COLO829 (cell line): ENCODE data around the gene KLRF1.
"Not testable (repeated sequence)": the region's sequence is repeated elsewhere in the genome, so short reads cannot be mapped to it uniquely, and the experiment has no call there.

Experiments used
- DNase-seq: peaks from one replicate; pipeline ENCODE4 v3.0.0; 2012; ENCODE audit warnings: low spot score

Gene KLRF1

GRCh38 chr12:9870286-9870866, 43.1 kb downstream of the KLRF1 start:
- no peak for DNase-seq

- DNase-seq, result no peak
Observed at GRCh38 chr12:9872162-9872561, 44.9 kb downstream of the KLRF1 start.

- no peak for DNase-seq
Observed at GRCh38 chr12:9872742-9873141, 45.5 kb downstream of the KLRF1 start.

- not testable (repeated sequence) for DNase-seq
Observed at GRCh38 chr12:9876120-9876519, 48.8 kb downstream of the KLRF1 start.

- DNase-seq, result peak; percentile 15
Observed at GRCh38 chr12:9880532-9881078, 53.3 kb downstream of the KLRF1 start.

GRCh38 chr12:9881246-9881645, 54.0 kb downstream of the KLRF1 start, which contains the start of gene KLRF2:
KLRF2 (plus strand) TSS chr12:9881489; CDS start chr12:9881596, 107 bp downstream.
- DNase-seq, result no peak

GRCh38 chr12:9881988-9882387, 54.7 kb downstream of the KLRF1 start:
- DNase-seq, result no peak

GRCh38 chr12:9883175-9883574, 55.9 kb downstream of the KLRF1 start:
- DNase-seq, result no peak

GRCh38 chr12:9888665-9889273, 61.5 kb downstream of the KLRF1 start:
- DNase-seq, result no peak
